Measurements from ENCODE around the gene CTCFL.
"Not testable (repeated sequence)": the region's sequence is repeated elsewhere in the genome, so short reads cannot be mapped to it uniquely, and the experiment has no call there.

Gene CTCFL

GRCh38 chr20:57498425-57499400 is 26.2 kb downstream of the CTCFL start:
- peaks cover 2% of the 10 kb centered on the region for H3K27me3 ChIP-seq (ENCODE audit: control insufficient read depth, insufficient read depth, low read length)
- no peaks in the 10 kb centered on the region for H3K36me3 ChIP-seq (ENCODE audit: control insufficient read depth, insufficient read depth, low read length)
- H3K4me3 ChIP-seq (ENCODE audit: low read depth, low read length), result no peak overlapping the region
- H3K4me1 ChIP-seq (ENCODE audit: control insufficient read depth, insufficient read depth, low read length), result no peaks in the 10 kb centered on the region
- no peaks in the 10 kb centered on the region for H3K9me3 ChIP-seq (ENCODE audit: control insufficient read depth, insufficient read depth, low read length)
- H3K9ac ChIP-seq (ENCODE audit: low read depth, low read length), result no peak overlapping the region

GRCh38 chr20:57496592-57496991 is 28.3 kb downstream of the CTCFL start:
- H3K9me3 ChIP-seq (ENCODE audit: control insufficient read depth, insufficient read depth, low read length), result no peaks in the 10 kb centered on the region
- no peaks in the 10 kb centered on the region for H3K36me3 ChIP-seq (ENCODE audit: control insufficient read depth, insufficient read depth, low read length)
- no peaks in the 10 kb centered on the region for H3K4me1 ChIP-seq (ENCODE audit: control insufficient read depth, insufficient read depth, low read length)
- H3K4me3 ChIP-seq (ENCODE audit: low read depth, low read length), result no peak overlapping the region
- H3K9ac ChIP-seq (ENCODE audit: low read depth, low read length), result no peak overlapping the region
- H3K27me3 ChIP-seq (ENCODE audit: control insufficient read depth, insufficient read depth, low read length), result peaks cover 2% of the 10 kb centered on the region

- Histone ChIP-seq H3K4me1 (ENCODE audit: control insufficient read depth, insufficient read depth, low read length) (no peaks in the 10 kb centered on the region), H3K27me3 (ENCODE audit: control insufficient read depth, insufficient read depth, low read length) (peaks cover 2% of the 10 kb centered on the region), H3K9ac (ENCODE audit: low read depth, low read length) (no peak overlapping the region), H3K4me3 (ENCODE audit: low read depth, low read length) (no peak overlapping the region), H3K36me3 (ENCODE audit: control insufficient read depth, insufficient read depth, low read length) (no peaks in the 10 kb centered on the region), H3K9me3 (ENCODE audit: control insufficient read depth, insufficient read depth, low read length) (no peaks in the 10 kb centered on the region)
Measured at GRCh38 chr20:57495978-57496377, 29.0 kb downstream of the CTCFL start.

GRCh38 chr20:57493091-57493615 is 31.8 kb downstream of the CTCFL start:
- Histone ChIP-seq H3K4me1 (ENCODE audit: control insufficient read depth, insufficient read depth, low read length) (no peaks in the 10 kb centered on the region), H3K9me3 (ENCODE audit: control insufficient read depth, insufficient read depth, low read length) (no peaks in the 10 kb centered on the region), H3K36me3 (ENCODE audit: control insufficient read depth, insufficient read depth, low read length) (no peaks in the 10 kb centered on the region), H3K9ac (ENCODE audit: low read depth, low read length) (no peak overlapping the region), H3K27me3 (ENCODE audit: control insufficient read depth, insufficient read depth, low read length) (peaks cover 2% of the 10 kb centered on the region), H3K4me3 (ENCODE audit: low read depth, low read length) (no peak overlapping the region)

- Histone ChIP-seq H3K4me1 (ENCODE audit: control insufficient read depth, insufficient read depth, low read length) (no peaks in the 10 kb centered on the region), H3K9ac (ENCODE audit: low read depth, low read length) (no peak overlapping the region), H3K9me3 (ENCODE audit: control insufficient read depth, insufficient read depth, low read length) (no peaks in the 10 kb centered on the region), H3K27me3 (ENCODE audit: control insufficient read depth, insufficient read depth, low read length) (no peaks in the 10 kb centered on the region), H3K4me3 (ENCODE audit: low read depth, low read length) (no peak overlapping the region), H3K36me3 (ENCODE audit: control insufficient read depth, insufficient read depth, low read length) (no peaks in the 10 kb centered on the region)
Measured at GRCh38 chr20:57491373-57491772, 33.6 kb downstream of the CTCFL start.

GRCh38 chr20:57488277-57488676 is 36.7 kb downstream of the CTCFL start:
- H3K36me3 ChIP-seq (ENCODE audit: control insufficient read depth, insufficient read depth, low read length); H3K4me1 ChIP-seq (ENCODE audit: control insufficient read depth, insufficient read depth, low read length); H3K27me3 ChIP-seq (ENCODE audit: control insufficient read depth, insufficient read depth, low read length); H3K4me3 ChIP-seq (ENCODE audit: low read depth, low read length); H3K9me3 ChIP-seq (ENCODE audit: control insufficient read depth, insufficient read depth, low read length); H3K9ac ChIP-seq (ENCODE audit: low read depth, low read length): not testable (repeated sequence)

GRCh38 chr20:57485770-57486169 is 39.2 kb downstream of the CTCFL start:
- no peak overlapping the region for H3K9ac ChIP-seq (ENCODE audit: low read depth, low read length)
- peaks cover 3% of the 10 kb centered on the region for H3K4me1 ChIP-seq (ENCODE audit: control insufficient read depth, insufficient read depth, low read length)
- no peak overlapping the region for H3K4me3 ChIP-seq (ENCODE audit: low read depth, low read length)

GRCh38 chr20:57484772-57485171 is 40.2 kb downstream of the CTCFL start:
- no peaks in the 10 kb centered on the region for H3K27me3 ChIP-seq (ENCODE audit: control insufficient read depth, insufficient read depth, low read length)
- peaks cover 3% of the 10 kb centered on the region for H3K4me1 ChIP-seq (ENCODE audit: control insufficient read depth, insufficient read depth, low read length)
- H3K9ac ChIP-seq (ENCODE audit: low read depth, low read length), result no peak overlapping the region
- no peaks in the 10 kb centered on the region for H3K36me3 ChIP-seq (ENCODE audit: control insufficient read depth, insufficient read depth, low read length)
- H3K9me3 ChIP-seq (ENCODE audit: control insufficient read depth, insufficient read depth, low read length), result no peaks in the 10 kb centered on the region
- H3K4me3 ChIP-seq (ENCODE audit: low read depth, low read length), result no peak overlapping the region

More at GRCh38 chr20:57485770-57486169, 39.2 kb downstream of the CTCFL start:
- H3K36me3 ChIP-seq (ENCODE audit: control insufficient read depth, insufficient read depth, low read length), result no peaks in the 10 kb centered on the region
- H3K27me3 ChIP-seq (ENCODE audit: control insufficient read depth, insufficient read depth, low read length), result no peaks in the 10 kb centered on the region
- H3K9me3 ChIP-seq (ENCODE audit: control insufficient read depth, insufficient read depth, low read length), result no peaks in the 10 kb centered on the region

GRCh38 chr20:57483287-57484050 is 41.5 kb downstream of the CTCFL start:
- Histone ChIP-seq H3K4me3 (ENCODE audit: low read depth, low read length) (no peak overlapping the region), H3K36me3 (ENCODE audit: control insufficient read depth, insufficient read depth, low read length) (no peaks in the 10 kb centered on the region), H3K27me3 (ENCODE audit: control insufficient read depth, insufficient read depth, low read length) (no peaks in the 10 kb centered on the region), H3K9me3 (ENCODE audit: control insufficient read depth, insufficient read depth, low read length) (no peaks in the 10 kb centered on the region), H3K4me1 (ENCODE audit: control insufficient read depth, insufficient read depth, low read length) (peaks cover 3% of the 10 kb centered on the region), H3K9ac (ENCODE audit: low read depth, low read length) (no peak overlapping the region)

- no peaks in the 10 kb centered on the region for H3K9me3 ChIP-seq (ENCODE audit: control insufficient read depth, insufficient read depth, low read length)
- H3K4me1 ChIP-seq (ENCODE audit: control insufficient read depth, insufficient read depth, low read length), result peaks cover 3% of the 10 kb centered on the region
- H3K36me3 ChIP-seq (ENCODE audit: control insufficient read depth, insufficient read depth, low read length), result no peaks in the 10 kb centered on the region
- H3K27me3 ChIP-seq (ENCODE audit: control insufficient read depth, insufficient read depth, low read length), result no peaks in the 10 kb centered on the region
- no peak overlapping the region for H3K9ac ChIP-seq (ENCODE audit: low read depth, low read length)
- no peak overlapping the region for H3K4me3 ChIP-seq (ENCODE audit: low read depth, low read length)
Measured at GRCh38 chr20:57482796-57483195, 42.1 kb downstream of the CTCFL start.

- H3K36me3 ChIP-seq (ENCODE audit: control insufficient read depth, insufficient read depth, low read length), result no peaks in the 10 kb centered on the region
- peaks cover 3% of the 10 kb centered on the region for H3K4me1 ChIP-seq (ENCODE audit: control insufficient read depth, insufficient read depth, low read length)
- no peaks in the 10 kb centered on the region for H3K9me3 ChIP-seq (ENCODE audit: control insufficient read depth, insufficient read depth, low read length)
- H3K9ac ChIP-seq (ENCODE audit: low read depth, low read length), result no peak overlapping the region
- H3K4me3 ChIP-seq (ENCODE audit: low read depth, low read length), result no peak overlapping the region
- H3K27me3 ChIP-seq (ENCODE audit: control insufficient read depth, insufficient read depth, low read length), result no peaks in the 10 kb centered on the region
Measured at GRCh38 chr20:57482148-57482547, 42.8 kb downstream of the CTCFL start.
